GM11168 (cell line): Measurements from ENCODE around the gene RUNX2.

Experiments used
- in situ Hi-C: fragments of 300-500 bp; cut with MboI; formaldehyde crosslinking; loops from one replicate; pipeline ENCODE4 v1.12.0; 2022; ENCODE audit warnings: low sequenced_read_pairs; ENCODE audit not compliant: unreplicated experiment

Gene RUNX2

DNA sequence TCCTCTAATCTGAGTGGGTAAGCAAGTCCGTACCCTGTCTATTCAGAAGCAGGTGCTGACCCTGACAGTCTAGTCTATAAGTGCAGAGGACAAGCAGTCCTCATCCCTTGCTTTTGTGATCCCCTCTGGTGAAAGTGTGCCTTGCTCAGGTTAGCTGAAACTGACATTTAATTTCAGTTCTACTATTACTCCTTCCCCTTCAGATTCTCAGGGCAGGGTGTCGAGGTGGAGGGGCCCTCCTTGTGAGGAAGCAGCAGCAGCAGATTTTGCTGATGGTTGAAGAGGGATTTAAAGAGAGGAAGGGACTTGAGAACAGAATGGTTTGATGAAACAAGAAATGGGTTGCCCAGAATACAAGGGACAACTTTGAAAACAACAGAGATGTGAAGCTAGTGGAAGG is 378.2 kb downstream of the RUNX2 start:
- in situ Hi-C loops, result loop anchor here (25.0 kb wide), 1 partner anchor 269 kb away; no protein-coding TSS in a partner anchor

DNA sequence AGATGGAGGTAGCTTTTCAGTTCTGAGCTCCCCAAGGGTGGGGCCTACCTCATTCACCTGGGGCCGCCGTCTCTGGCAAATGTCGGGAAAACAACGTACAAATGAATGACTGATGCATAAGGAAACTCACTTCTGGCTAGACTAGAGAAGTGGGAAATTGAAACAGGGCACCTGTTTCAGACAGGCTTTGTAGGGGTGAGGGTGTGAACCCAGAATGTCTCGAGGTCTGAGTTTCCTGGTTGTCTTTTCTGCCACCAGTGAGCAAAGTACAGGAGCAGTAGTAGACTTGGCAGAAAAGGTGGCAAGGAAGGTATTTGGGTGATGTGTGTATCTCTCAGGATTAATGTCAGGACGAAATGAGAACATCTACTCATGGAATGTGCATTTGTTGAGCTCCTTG is 379.0 kb downstream of the RUNX2 start:
- in situ Hi-C loops, result loop anchor here (25.0 kb wide), 1 partner anchor 270 kb away; no protein-coding TSS in a partner anchor

DNA sequence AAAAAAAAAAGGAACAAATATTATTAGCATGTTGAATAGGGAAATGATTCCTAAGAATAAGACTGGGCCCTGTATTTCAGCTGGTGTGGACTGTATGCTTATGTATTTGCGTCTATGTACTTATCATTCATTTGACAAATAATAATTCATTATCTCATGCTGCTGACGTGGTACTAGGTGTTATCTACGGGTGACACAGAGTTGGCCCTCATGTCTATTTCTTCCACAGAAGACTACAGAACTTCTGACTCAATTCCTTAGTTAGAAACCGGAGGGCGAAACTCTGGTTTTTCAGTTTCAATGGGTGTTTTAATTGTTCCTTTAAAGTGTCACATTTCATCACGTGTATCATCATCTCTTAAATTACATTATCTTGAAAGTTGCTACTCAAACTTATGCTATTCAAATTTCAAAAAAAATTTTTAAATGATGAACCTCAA is 381.7 kb downstream of the RUNX2 start:
- in situ Hi-C loops, result loop anchor here (10.0 to 25.0 kb wide), 2 partner anchors 272 to 1055 kb away; no protein-coding TSS in a partner anchor

DNA sequence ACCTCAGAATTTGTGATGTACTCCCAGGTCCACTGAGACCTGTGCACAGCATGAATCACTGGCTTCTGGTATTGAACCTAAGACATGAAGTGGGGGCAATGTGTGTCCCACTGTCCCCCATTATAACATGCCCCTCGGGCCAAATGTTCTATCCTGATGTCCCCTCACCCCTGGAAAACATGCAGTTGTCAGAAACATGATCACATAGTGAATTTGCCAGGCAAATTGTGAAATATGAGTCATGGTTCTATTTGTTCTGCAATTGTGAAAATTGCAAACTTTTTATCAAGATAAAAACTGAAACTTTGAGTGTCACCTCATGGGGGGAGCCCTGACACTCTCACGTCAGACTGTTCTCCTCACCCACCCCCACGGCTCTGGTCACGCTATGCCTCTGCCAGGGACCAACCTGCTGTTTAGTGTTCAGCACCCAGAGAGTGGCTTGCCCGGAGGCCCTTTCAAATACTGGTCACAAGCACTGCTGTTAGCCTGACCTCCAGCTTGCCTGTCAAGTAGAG is 382.2 kb downstream of the RUNX2 start:
- in situ Hi-C loops, result loop anchor here (10.0 to 25.0 kb wide), 2 partner anchors 273 to 1056 kb away; no protein-coding TSS in a partner anchor

DNA sequence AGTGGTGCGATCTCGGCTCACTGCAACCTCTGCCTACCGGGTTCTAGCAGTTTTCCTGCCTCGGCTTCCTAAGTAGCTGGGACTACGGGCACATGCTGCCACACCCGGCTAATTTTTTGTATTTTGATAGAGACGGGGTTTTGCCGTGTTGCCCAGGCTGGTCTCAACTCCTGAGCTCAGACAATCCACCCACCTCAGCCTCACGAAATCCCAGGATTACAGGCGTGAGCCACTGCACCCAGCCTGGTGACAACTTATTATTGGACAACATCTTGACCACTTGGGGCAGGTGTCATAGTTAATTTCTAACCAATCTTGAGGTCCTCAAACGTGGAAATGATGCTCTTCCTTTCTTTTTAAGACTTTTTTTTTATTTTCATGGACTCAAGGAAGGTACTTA is 383.9 kb downstream of the RUNX2 start:
- in situ Hi-C loops, result loop anchor here (10.0 to 25.0 kb wide), 2 partner anchors 275 to 1057 kb away; no protein-coding TSS in a partner anchor

DNA sequence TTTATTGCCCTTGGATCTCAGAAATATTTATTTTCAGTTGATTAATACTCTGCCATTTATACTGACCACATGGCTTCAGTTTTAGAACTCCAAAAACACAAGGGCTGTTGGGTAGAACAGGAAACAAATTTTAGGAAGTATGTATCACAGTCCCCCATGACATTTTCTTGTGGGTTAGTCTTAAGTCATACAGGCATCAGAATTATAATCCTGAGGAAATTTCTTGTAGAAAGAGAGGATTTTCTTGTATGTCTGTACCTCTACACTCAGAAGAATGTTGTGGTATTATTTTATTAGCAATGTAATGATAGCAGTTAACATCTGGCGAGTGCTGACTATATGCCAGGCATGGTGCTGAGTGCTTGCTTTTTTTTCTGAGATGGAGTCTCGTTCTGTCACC is 384.7 kb downstream of the RUNX2 start:
- in situ Hi-C loops, result loop anchor here (10.0 to 25.0 kb wide), 2 partner anchors 275 to 1058 kb away; no protein-coding TSS in a partner anchor
